PC-3 (cell line): ENCODE measurements around the gene SRM. TPM values are rescaled to one million over a fixed set of nuclear protein-coding genes. Genes with fewer than 3 reads are reported as not detected.
A peak's percentile ranks its signal among the peaks of the same experiment; 100 is the strongest.

Experiments
- ATAC-seq: fragments of 200-7000 bp; cut with Tn5 transposase; 2 replicates; pipeline ENCODE4 v1.9.1; 2020; ENCODE audit warnings: mild to moderate bottlenecking, moderate library complexity
- BruUV-seq: library from RNA; stranded (reverse); fragments of 400-500 nt; replicated peaks from 2 replicates; lab custom pipeline; 2021; lab: Mats Ljungman, UMichigan
- CTCF ChIA-PET: fragments of 300-600 bp; sonication (Branson Sonifier 250); formaldehyde crosslinking; loops from one replicate; lab custom pipeline; 2022; ENCODE audit warnings: antibody characterized with exemption; lab: Charles Lee
- POLR2A ChIA-PET: fragments of 300-600 bp; sonication (Branson Sonifier 250); formaldehyde crosslinking; loops from one replicate; lab custom pipeline; 2022; ENCODE audit warnings: antibody characterized with exemption; ENCODE audit not compliant: unreplicated experiment; lab: Charles Lee
- DNase-seq: peaks from one replicate; pipeline ENCODE4 v3.0.0-alpha.2; 2015
- H2AFZ ChIP-seq: fragments of 300-600 bp; sonication (generic); 2 replicates; pipeline ENCODE4 v1.6.0; 2016; ENCODE audit warnings: antibody characterized with exemption, low read length
- H3F3A ChIP-seq: fragments of 300-600 bp; sonication (generic); one replicate; pipeline ENCODE4 v1.6.0; 2017; ENCODE audit warnings: antibody characterized with exemption, low read length, control low read depth, mild to moderate bottlenecking; ENCODE audit not compliant: unreplicated experiment
- H3K27ac ChIP-seq: fragments of 300-600 bp; sonication (generic); 2 replicates; pipeline ENCODE4 v1.5.1; 2016; ENCODE audit warnings: mild to moderate bottlenecking, low read length
- H3K27me3 ChIP-seq: fragments of 300-600 bp; sonication (generic); 2 replicates; pipeline ENCODE4 v1.6.1; 2016; ENCODE audit warnings: low read length, mixed read lengths
- H3K36me3 ChIP-seq: fragments of 300-600 bp; sonication (generic); 2 replicates; pipeline ENCODE4 v1.6.1; 2016; ENCODE audit warnings: low read depth, mixed run types, low read length, mixed read lengths
- H3K4me1 ChIP-seq: fragments of 300-600 bp; sonication (generic); 2 replicates; pipeline ENCODE4 v1.5.1; 2016; ENCODE audit warnings: low read length; ENCODE audit not compliant: insufficient read depth
- H3K4me2 ChIP-seq: fragments of 300-600 bp; sonication (generic); 2 replicates; pipeline ENCODE4 v1.6.0; 2016; ENCODE audit warnings: low read length
- H3K4me3 ChIP-seq: fragments of 300-600 bp; sonication (generic); 2 replicates; pipeline ENCODE4 v1.5.1; 2016; ENCODE audit warnings: mild to moderate bottlenecking, low read length, mixed read lengths
- H3K79me2 ChIP-seq: fragments of 300-600 bp; sonication (generic); 2 replicates; pipeline ENCODE4 v1.6.1; 2017; ENCODE audit warnings: low read length, mixed read lengths
- H3K9ac ChIP-seq: fragments of 300-600 bp; sonication (generic); 2 replicates; pipeline ENCODE4 v1.6.0; 2016; ENCODE audit warnings: mild to moderate bottlenecking, low read length
- H3K9me2 ChIP-seq: fragments of 300-600 bp; sonication (generic); replicated peaks from 2 replicates; pipeline ENCODE4 v1.6.1; 2016; ENCODE audit warnings: mixed run types, low read length, mixed read lengths
- H3K9me3 ChIP-seq: fragments of 300-600 bp; sonication (generic); 2 replicates; pipeline ENCODE4 v1.6.1; 2016; ENCODE audit warnings: low read length, mixed read lengths
- H4K20me1 ChIP-seq: fragments of 300-600 bp; sonication (generic); 2 replicates; pipeline ENCODE4 v1.6.1; 2016; ENCODE audit warnings: low read length, mixed read lengths
- CTCF ChIP-seq: fragments of 300-600 bp; sonication (generic); conservative IDR thresholded peaks from 2 replicates; pipeline ENCODE4 v1.5.1; 2017; ENCODE audit warnings: antibody characterized with exemption, low read depth, mild to moderate bottlenecking, low read length
- EZH2 ChIP-seq: fragments of 300-600 bp; sonication (generic); IDR thresholded peaks from one replicate; pipeline ENCODE4 v1.6.1; 2017; ENCODE audit warnings: antibody characterized with exemption, mild to moderate bottlenecking, low read length; ENCODE audit not compliant: unreplicated experiment
- EZH2phosphoT487 ChIP-seq: fragments of 300-600 bp; sonication (generic); IDR thresholded peaks from 2 replicates; pipeline ENCODE4 v1.6.1; 2018; ENCODE audit warnings: mild to moderate bottlenecking, antibody characterized with exemption, low read length, borderline replicate concordance
- intact Hi-C: fragments of 100-400 bp; cut with micrococcal nuclease; formaldehyde crosslinking; loops from 2 replicates; pipeline ENCODE4 v1.9.0; 2023
- total RNA-seq: library from RNA; depleted of rRNA; stranded (reverse); fragments of >200 nt; gene quantifications from 2 replicates; pipeline ENCODE4 v1.2.3, GENCODE V29; 2014

Gene SRM
- total RNA-seq, 1 experiment from 2014 or later, result 151 TPM

- CTCF ChIA-PET, result interaction anchor here (0.6 to 1.0 kb wide), 2 partner anchors 90 to 538 kb away, joined by 3 read pairs; no protein-coding TSS in a partner anchor
- Histone ChIP-seq H3K9ac (no peak overlapping the region), H3K27ac (no peak overlapping the region), H3K36me3 (no peaks in the 10 kb centered on the region; the same call in 1 of the 2 replicates), H2AFZ (no peak overlapping the region), H4K20me1 (no peaks in the 10 kb centered on the region), H3K4me3 (no peak overlapping the region), H3K4me1 (no peaks in the 10 kb centered on the region), H3K79me2 (no peaks in the 10 kb centered on the region), H3K27me3 (no peaks in the 10 kb centered on the region), H3K9me3 (no peaks in the 10 kb centered on the region), H3K9me2 (no peaks in the 10 kb centered on the region), H3F3A (no peaks in the 10 kb centered on the region), H3K4me2 (no peak overlapping the region)
- no peak for TF ChIP-seq CTCF
- no peak for TF ChIP-seq EZH2phosphoT487
- TF ChIP-seq EZH2, result no peak
- DNase-seq, result no peak
- POLR2A ChIA-PET, result interaction anchor here (0.6 kb wide), 2 partner anchors 21 to 180 kb away, joined by 3 to 4 read pairs; no protein-coding TSS in a partner anchor
- BruUV-seq, result no TSS peak
- intact Hi-C loops, result loop anchor here (10.0 kb wide), 1 partner anchor 153 kb away; the partner anchor contains the start of gene ANGPTL7
- ATAC-seq, result peak; percentile 13
These were observed 28.1 kb downstream of the SRM start for GRCh38 chr1:11031624-11032262.

DNA sequence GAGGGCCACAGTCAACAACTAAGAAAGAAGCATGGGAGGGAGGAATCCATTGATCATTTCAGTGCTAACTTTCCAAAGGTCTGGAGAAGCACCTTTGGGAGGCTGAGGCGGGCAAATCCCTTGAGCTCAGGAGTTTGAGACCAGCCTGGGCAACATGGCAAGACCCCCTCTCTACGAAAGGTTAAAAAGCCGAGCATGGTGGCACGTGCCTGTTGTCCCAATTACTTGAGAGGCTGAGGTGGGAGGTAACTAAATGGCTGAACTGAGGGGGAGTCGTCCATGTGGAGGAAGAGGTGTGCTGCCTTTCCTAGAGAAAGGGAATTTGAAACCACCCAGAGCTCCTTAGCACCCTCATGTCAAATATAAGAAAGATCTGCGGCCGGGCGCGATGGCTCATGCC is 29.0 kb downstream of the SRM start:
- CTCF ChIA-PET, result interaction anchor here (1.0 kb wide), 1 partner anchor 539 kb away, joined by 3 read pairs; no protein-coding TSS in a partner anchor

More for the DNA sequence above, 29.0 kb downstream of the SRM start:
- Histone ChIP-seq H3K9ac (no peak overlapping the region), H3K27me3 (no peaks in the 10 kb centered on the region), H2AFZ (no peak overlapping the region), H3K9me2 (no peaks in the 10 kb centered on the region), H3K9me3 (no peaks in the 10 kb centered on the region), H3K4me2 (no peak overlapping the region), H3K36me3 (peaks cover 7% of the 10 kb centered on the region), H3K79me2 (no peaks in the 10 kb centered on the region), H4K20me1 (no peaks in the 10 kb centered on the region), H3F3A (no peaks in the 10 kb centered on the region), H3K27ac (no peak overlapping the region), H3K4me3 (no peak overlapping the region), H3K4me1 (no peaks in the 10 kb centered on the region)
- TF ChIP-seq EZH2 (no peak), CTCF (no peak), EZH2phosphoT487 (no peak)
- DNase-seq (no peak), ATAC-seq (no peak)
- POLR2A ChIA-PET, result no interaction called here
- intact Hi-C loops, result loop anchor here (10.0 kb wide), 1 partner anchor 154 kb away; the partner anchor contains the start of gene ANGPTL7
- no TSS peak for BruUV-seq
